H9 (cell line): Measurements from ENCODE around the gene NRXN3. TPM values are rescaled to one million over a fixed set of nuclear protein-coding genes. Genes with fewer than 3 reads are reported as not detected.

Experiments
- DNase-seq: peaks from one replicate; pipeline ENCODE4 v3.0.0-alpha.2; 2017
- H2AFZ ChIP-seq: one replicate; pipeline ENCODE4 v1.6.1; 2013; ENCODE audit warnings: mild to moderate bottlenecking, low read length, control low read depth, moderate library complexity
- H2AK5ac ChIP-seq: 2 replicates; pipeline ENCODE4 v1.6.1; 2013; ENCODE audit warnings: low read length, control low read depth, mixed read lengths; ENCODE audit not compliant: insufficient read length
- H2BK120ac ChIP-seq: one replicate; pipeline ENCODE4 v1.6.1; 2013; ENCODE audit warnings: low read depth, mild to moderate bottlenecking, low read length, control low read depth, inconsistent platforms; ENCODE audit not compliant: poor library complexity, severe bottlenecking
- H2BK12ac ChIP-seq: 2 replicates; pipeline ENCODE4 v1.6.1; 2013; ENCODE audit warnings: low read length, control low read depth, mixed read lengths, low read depth; ENCODE audit not compliant: insufficient read length
- H2BK15ac ChIP-seq: 2 replicates; pipeline ENCODE4 v1.6.1; 2013; ENCODE audit warnings: low read depth, low read length, control low read depth
- H2BK20ac ChIP-seq: one replicate; pipeline ENCODE4 v1.6.1; 2013; ENCODE audit warnings: low read depth, mild to moderate bottlenecking, low read length, control low read depth, inconsistent platforms; ENCODE audit not compliant: poor library complexity, severe bottlenecking
- H2BK5ac ChIP-seq: 2 replicates; pipeline ENCODE4 v1.6.1; 2013; ENCODE audit warnings: low read length, control low read depth, mixed read lengths; ENCODE audit not compliant: insufficient read length
- H3K14ac ChIP-seq: 2 replicates; pipeline ENCODE4 v1.6.1; 2013; ENCODE audit warnings: low read length, control low read depth; ENCODE audit not compliant: insufficient read depth
- H3K18ac ChIP-seq: 2 replicates; pipeline ENCODE4 v1.6.1; 2013; ENCODE audit warnings: low read depth, mild to moderate bottlenecking, mixed read lengths, low read length, control low read depth; ENCODE audit not compliant: insufficient read length
- H3K23ac ChIP-seq: 2 replicates; pipeline ENCODE4 v1.6.1; 2013; ENCODE audit warnings: low read length, control low read depth, mixed read lengths, low read depth; ENCODE audit not compliant: insufficient read length
- H3K23me2 ChIP-seq: 2 replicates; pipeline ENCODE4 v1.6.1; 2013; ENCODE audit warnings: low read depth, mild to moderate bottlenecking, mixed read lengths, low read length, control low read depth; ENCODE audit not compliant: insufficient read length, poor library complexity, severe bottlenecking
- H3K27ac ChIP-seq: 2 replicates; pipeline ENCODE4 v1.5.1; 2013; ENCODE audit warnings: low read length, control low read depth, mixed read lengths, low read depth; ENCODE audit not compliant: insufficient read length
- H3K27me3 ChIP-seq: 2 replicates; pipeline ENCODE4 v1.6.1; 2013; ENCODE audit warnings: low read length, control low read depth, inconsistent platforms; ENCODE audit not compliant: insufficient read depth
- H3K4ac ChIP-seq: 2 replicates; pipeline ENCODE4 v1.6.1; 2013; ENCODE audit warnings: low read depth, mild to moderate bottlenecking, control low read depth, inconsistent platforms, low read length, moderate library complexity
- H3K4me1 ChIP-seq: 2 replicates; pipeline ENCODE4 v1.6.1; 2013; ENCODE audit warnings: low read length, control low read depth, inconsistent platforms; ENCODE audit not compliant: insufficient read depth
- H3K4me2 ChIP-seq: 2 replicates; pipeline ENCODE4 v1.6.1; 2013; ENCODE audit warnings: low read length, control low read depth, mixed read lengths; ENCODE audit not compliant: insufficient read length, insufficient read depth
- H3K56ac ChIP-seq: 2 replicates; pipeline ENCODE4 v1.6.1; 2013; ENCODE audit warnings: low read depth, mild to moderate bottlenecking, mixed read lengths, low read length, control low read depth; ENCODE audit not compliant: insufficient read length
- H3K79me1 ChIP-seq: 2 replicates; pipeline ENCODE4 v1.6.1; 2013; ENCODE audit warnings: low read depth, mild to moderate bottlenecking, moderate library complexity, low read length, control low read depth, inconsistent platforms; ENCODE audit not compliant: insufficient read depth, poor library complexity, severe bottlenecking
- H3K79me2 ChIP-seq: 2 replicates; pipeline ENCODE4 v1.6.1; 2013; ENCODE audit warnings: low read length, control low read depth, inconsistent platforms; ENCODE audit not compliant: insufficient read depth
- H3K9ac ChIP-seq: 2 replicates; pipeline ENCODE4 v1.6.1; 2013; ENCODE audit warnings: low read length, control low read depth, mixed read lengths; ENCODE audit not compliant: insufficient read length; ENCODE audit errors: extremely low read depth
- H3K9me3 ChIP-seq: one replicate; pipeline ENCODE4 v1.6.1; 2013; ENCODE audit warnings: low read depth, low read length, inconsistent platforms; ENCODE audit not compliant: control insufficient read depth
- H3T11ph ChIP-seq: one replicate; pipeline ENCODE4 v1.6.1; 2013; ENCODE audit warnings: mild to moderate bottlenecking, low read length, control low read depth, inconsistent platforms
- H4K20me1 ChIP-seq: one replicate; pipeline ENCODE4 v1.6.1; 2013; ENCODE audit not compliant: control insufficient read depth, insufficient read length, insufficient read depth
- H4K5ac ChIP-seq: 2 replicates; pipeline ENCODE4 v1.6.1; 2013; ENCODE audit warnings: low read depth, mild to moderate bottlenecking, mixed read lengths, low read length, control low read depth; ENCODE audit not compliant: insufficient read length
- H4K8ac ChIP-seq: replicated peaks from 2 replicates; pipeline ENCODE4 v1.6.1; 2013; ENCODE audit warnings: low read length, control low read depth, mixed read lengths, low read depth; ENCODE audit not compliant: insufficient read length
- H4K91ac ChIP-seq: 2 replicates; pipeline ENCODE4 v1.6.1; 2013; ENCODE audit warnings: low read depth, mild to moderate bottlenecking, moderate library complexity, mixed read lengths, low read length, control low read depth; ENCODE audit not compliant: insufficient read length
- H3K27ac Mint-ChIP-seq, 3 experiments: 2 replicates in 2 of 3; 3 replicates in 1 of 3; pipeline ENCODE4 v1.8.0; 2020 to 2021; ENCODE audit warnings: mixed read lengths in 3 of 3, mild to moderate bottlenecking in 1 of 3, moderate library complexity in 1 of 3
- H3K27me3 Mint-ChIP-seq: 2 replicates; pipeline ENCODE4 v1.8.0; 2021; ENCODE audit warnings: low read depth, mild to moderate bottlenecking, moderate library complexity, mixed read lengths
- H3K36me3 Mint-ChIP-seq, 3 experiments: 2 replicates in 2 of 3; 3 replicates in 1 of 3; pipeline ENCODE4 v1.8.0; 2020 to 2021; ENCODE audit warnings: low read depth in 3 of 3, mixed read lengths in 3 of 3; ENCODE audit not compliant: insufficient read depth in 1 of 3
- H3K4me1 Mint-ChIP-seq, 2 experiments: 2 replicates each; pipeline ENCODE4 v1.8.0; 2020; ENCODE audit warnings: mixed read lengths in 2 of 2
- H3K4me3 Mint-ChIP-seq, 2 experiments: 2 replicates in 1 of 2; 3 replicates in 1 of 2; pipeline ENCODE4 v1.8.0; 2020 to 2021; ENCODE audit warnings: mild to moderate bottlenecking in 2 of 2, mixed read lengths in 2 of 2, moderate library complexity in 1 of 2
- H3K9me3 Mint-ChIP-seq, 2 experiments: 2 replicates in 1 of 2; 3 replicates in 1 of 2; pipeline ENCODE4 v1.8.0; 2020; ENCODE audit warnings: mild to moderate bottlenecking in 2 of 2, mixed read lengths in 2 of 2, moderate library complexity in 1 of 2
- CTCF ChIP-seq: fragments of 200-600 bp; sonication (generic); conservative IDR thresholded peaks from 3 replicates; pipeline ENCODE4 v1.8.0; 2021; ENCODE audit warnings: antibody characterized with exemption, mild to moderate bottlenecking
- WGBS: extraction: QIAGEN DNeasy Blood & Tissue Kit; methylation state at CpG from one replicate; pipeline ENCODE4 v1.1.7; 2013; ENCODE audit warnings: missing lambda C conversion rate, low lambda C conversion rate, mixed read lengths; ENCODE audit not compliant: insufficient read length; ENCODE audit errors: extremely low coverage; 5-methylcytosine and 5-hydroxymethylcytosine counted together
- total RNA-seq: library from RNA; stranded (reverse); gene quantifications from 2 replicates; pipeline ENCODE4 v1.2.1, GENCODE V29; 2021

Gene NRXN3
- total RNA-seq, 1 experiment from 2014 or later = 1.8 TPM

DNA sequence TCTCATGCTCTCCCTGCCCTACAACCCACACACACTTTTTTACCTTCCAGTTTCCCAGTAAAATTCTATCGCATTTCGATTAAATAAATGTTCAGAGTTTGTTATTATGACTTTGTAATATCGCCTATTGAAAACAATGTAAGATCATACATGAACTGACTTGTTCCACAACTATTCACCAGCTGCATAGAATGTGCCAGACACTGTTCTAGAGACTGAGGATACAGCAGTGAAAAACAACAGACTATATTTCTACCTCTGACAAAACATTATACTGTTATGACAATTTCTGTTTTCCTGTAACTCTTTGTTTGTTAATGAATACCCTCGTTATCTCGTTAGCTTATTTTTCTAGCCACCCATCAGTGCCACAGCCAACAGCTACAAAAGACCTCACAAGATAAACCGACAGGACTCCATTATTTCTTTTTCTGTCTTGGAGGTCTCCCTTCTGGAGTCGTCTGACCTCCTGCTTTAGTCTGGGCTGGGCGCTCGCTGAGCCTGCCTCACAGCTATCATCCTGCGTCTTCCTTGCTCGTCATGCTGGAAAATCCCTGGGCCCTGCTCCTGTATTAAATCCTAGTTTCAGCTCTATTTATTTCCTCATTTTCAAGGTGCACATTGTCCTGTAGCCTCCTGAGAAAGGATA is 1542.3 kb downstream of the NRXN3 start:
- Histone ChIP-seq H3K9ac (no peak overlapping the region), H2BK15ac (no peak overlapping the region), H2AK5ac (no peak overlapping the region), H3K23me2 (no peaks in the 10 kb centered on the region), H3K4ac (no peak overlapping the region), H3K56ac (no peak overlapping the region), H3K4me2 (no peak overlapping the region), H3K9me3 (no peaks in the 10 kb centered on the region), H3K4me1 (no peaks in the 10 kb centered on the region), H3K23ac (no peak overlapping the region), H4K8ac (no peak overlapping the region), H3K27me3 (no peaks in the 10 kb centered on the region), H3T11ph (no peak overlapping the region), H3K18ac (no peak overlapping the region), H4K5ac (no peak overlapping the region), H2AFZ (no peak overlapping the region), H3K27ac (no peak overlapping the region), H4K20me1 (no peaks in the 10 kb centered on the region), H3K79me2 (no peaks in the 10 kb centered on the region), H3K79me1 (no peaks in the 10 kb centered on the region), H2BK20ac (no peak overlapping the region), H4K91ac (no peak overlapping the region), H3K14ac (no peak overlapping the region), H2BK12ac (no peak overlapping the region), H2BK5ac (no peak overlapping the region), H2BK120ac (no peak overlapping the region)
- Mint-ChIP-seq H3K4me3 (no peak overlapping the region), H3K27ac (peak overlapping the region in 2 of 3 experiments; percentile 9 to 59; a peak in 3 of 7 replicates), H3K9me3 (no peaks in the 10 kb centered on the region), H3K4me1 (peaks cover 3 to 9% of the 10 kb centered on the region in 2 experiments), H3K27me3 (no peaks in the 10 kb centered on the region), H3K36me3 (no peaks in the 10 kb centered on the region)
- 100% methylated on average over 2 of the region's 11 CpGs for WGBS
- no peak for DNase-seq
- TF ChIP-seq CTCF = no peak
